K562 (cell line): Measurements from ENCODE around the gene ARAP1. TPM values are rescaled to one million over a fixed set of nuclear protein-coding genes. Genes with fewer than 3 reads are reported as not detected.

Experiments used
- BHLHE40 ChIP-seq: IDR thresholded peaks from 2 replicates; pipeline ENCODE4 v1.6.1; 2011; ENCODE audit warnings: low read length, improper control_type of control experiment
- CBFA2T3 ChIP-seq: fragments of 450-650 bp; IDR thresholded peaks from 2 replicates; pipeline ENCODE4 v1.6.1; 2017
- ESRRA ChIP-seq: fragments of 450-650 bp; IDR thresholded peaks from 2 replicates; pipeline ENCODE4 v1.6.1; 2014; ENCODE audit warnings: low read depth, mild to moderate bottlenecking, moderate library complexity, borderline replicate concordance
- HDAC8 ChIP-seq: fragments of 450-650 bp; IDR thresholded peaks from 2 replicates; pipeline ENCODE4 v1.6.1; 2016; ENCODE audit warnings: mild to moderate bottlenecking, missing genetic modification characterization, moderate library complexity, missing compliant biosample characterization
- LCOR ChIP-seq: sonication (generic); formaldehyde crosslinking; IDR thresholded peaks from 2 replicates; pipeline ENCODE4 v1.8.0; 2022; ENCODE audit warnings: mild to moderate bottlenecking, missing genetic modification reagents
- MEF2D ChIP-seq: conservative IDR thresholded peaks from 2 replicates; pipeline ENCODE4 v1.6.1; 2016; ENCODE audit warnings: low read depth, missing genetic modification characterization, missing compliant biosample characterization
- MYBL2 ChIP-seq, 2 experiments: fragments of 450-650 bp in 1 of 2; sonication (generic) in 1 of 2; formaldehyde crosslinking in 1 of 2; IDR thresholded peaks; 2 replicates each; pipeline versions ENCODE4 v1.6.1 to v1.8.1; 2017 to 2022; ENCODE audit warnings: borderline replicate concordance in 1 of 2, inconsistent platforms in 1 of 2, low read depth in 1 of 2, mild to moderate bottlenecking in 1 of 2, missing genetic modification reagents in 1 of 2, moderate library complexity in 1 of 2
- NCOA6 ChIP-seq: fragments of 450-650 bp; IDR thresholded peaks from 2 replicates; pipeline ENCODE4 v1.6.1; 2017; ENCODE audit warnings: mild to moderate bottlenecking
- NR2C2 ChIP-seq, 2 experiments: fragments of 200-800 bp in 1 of 2; sonication (Bioruptor generic) in 1 of 2; sonication (generic) in 1 of 2; formaldehyde crosslinking in 1 of 2; IDR thresholded peaks; 2 replicates each; pipeline versions ENCODE4 v1.6.1 to v1.8.0; 2016 to 2022; ENCODE audit warnings: mild to moderate bottlenecking in 1 of 2, missing compliant biosample characterization in 1 of 2, missing genetic modification characterization in 1 of 2, missing genetic modification reagents in 1 of 2
- PHF8 ChIP-seq: fragments of 200-600 bp; sonication (generic); IDR thresholded peaks from 2 replicates; pipeline ENCODE4 v1.6.1; 2012; ENCODE audit warnings: mixed run types, mild to moderate bottlenecking, inconsistent platforms, low read length, moderate library complexity, borderline replicate concordance
- POLR2G ChIP-seq: fragments of 200-400 bp; formaldehyde crosslinking; IDR thresholded peaks from 2 replicates; pipeline ENCODE4 v1.6.1; 2017; ENCODE audit warnings: low read depth, mild to moderate bottlenecking, antibody characterized with exemption, low read length, moderate library complexity
- RNF2 ChIP-seq: sonication (generic); IDR thresholded peaks from 2 replicates; pipeline ENCODE4 v1.6.1; 2016
- SMARCC2 ChIP-seq: fragments of 450-650 bp; IDR thresholded peaks from 2 replicates; pipeline ENCODE4 v1.6.1; 2017; ENCODE audit warnings: antibody characterized with exemption, moderate library complexity, mild to moderate bottlenecking, low read depth
- ZNF253 ChIP-seq: fragments of 250-450 bp; sonication (Bioruptor Pico); conservative IDR thresholded peaks from 2 replicates; pipeline ENCODE4 v1.6.1; 2021; ENCODE audit warnings: mild to moderate bottlenecking
- ZNF431 ChIP-seq: sonication (generic); formaldehyde crosslinking; IDR thresholded peaks from 2 replicates; pipeline ENCODE4 v1.8.0; 2022; ENCODE audit warnings: mild to moderate bottlenecking, missing genetic modification reagents
- ZSCAN29 ChIP-seq: fragments of 450-650 bp; IDR thresholded peaks from 2 replicates; pipeline ENCODE4 v1.6.1; 2017
- polyA plus RNA-seq, 8 experiments: library from polyadenylated mRNA; depleted of rRNA in 4 of 8; stranded (reverse) in 5 of 8; unstranded in 3 of 8; fragments of >200 nt; fragmentation: Nextera tagmentation in 2 of 8; fragmentation: Illumina TruSeq in 1 of 8; extraction: Ambion mirVana in 2 of 8; extraction: Trizol in 1 of 8; gene quantifications; 2 replicates each; pipeline versions ENCODE4 v1.2.1 to v1.2.3, GENCODE V29; 2011 to 2014; ENCODE audit warnings: inconsistent platforms in 1 of 8, missing spikeins in 1 of 8
- total RNA-seq, 7 experiments: library from RNA; depleted of rRNA in 6 of 7; stranded (reverse); fragments of >200 nt in 6 of 7; fragmentation: Illumina TruSeq in 2 of 7; extraction: Trizol in 2 of 7; gene quantifications; 2 replicates each; pipeline versions ENCODE4 v1.2.1 to v1.2.3, GENCODE V29; 2011 to 2021; ENCODE audit warnings: low replicate concordance in 1 of 7
- TF ChIP-seq, protein P1 (sequence below): fragments of 450-650 bp; formaldehyde crosslinking; IDR thresholded peaks from 2 replicates; pipeline ENCODE4 v1.4.0; 2020; ENCODE audit warnings: mild to moderate bottlenecking, moderate library complexity
- TF ChIP-seq, protein P2 (sequence below): fragments of 450-650 bp; IDR thresholded peaks from 2 replicates; pipeline ENCODE4 v1.7.1; 2018; ENCODE audit warnings: mild to moderate bottlenecking, low read depth; ENCODE audit not compliant: partially characterized antibody
- TF ChIP-seq, protein P3 (sequence below): sonication (generic); formaldehyde crosslinking; IDR thresholded peaks from 2 replicates; pipeline ENCODE4 v1.8.0; 2022; ENCODE audit warnings: mild to moderate bottlenecking, missing genetic modification reagents
- TF ChIP-seq, protein P4 (sequence below): fragments of 250-450 bp; sonication (Bioruptor Pico); IDR thresholded peaks from 2 replicates; pipeline ENCODE4 v1.8.0; 2021; ENCODE audit warnings: mild to moderate bottlenecking, moderate library complexity

The ARAP1 gene
- total and polyA plus RNA-seq, 9 of the 15 experiments (the other 6 are each of a cell fraction or from before 2014, with no cell fraction given), result 0.23 to 67.0 (median 24.6) TPM

DNA sequence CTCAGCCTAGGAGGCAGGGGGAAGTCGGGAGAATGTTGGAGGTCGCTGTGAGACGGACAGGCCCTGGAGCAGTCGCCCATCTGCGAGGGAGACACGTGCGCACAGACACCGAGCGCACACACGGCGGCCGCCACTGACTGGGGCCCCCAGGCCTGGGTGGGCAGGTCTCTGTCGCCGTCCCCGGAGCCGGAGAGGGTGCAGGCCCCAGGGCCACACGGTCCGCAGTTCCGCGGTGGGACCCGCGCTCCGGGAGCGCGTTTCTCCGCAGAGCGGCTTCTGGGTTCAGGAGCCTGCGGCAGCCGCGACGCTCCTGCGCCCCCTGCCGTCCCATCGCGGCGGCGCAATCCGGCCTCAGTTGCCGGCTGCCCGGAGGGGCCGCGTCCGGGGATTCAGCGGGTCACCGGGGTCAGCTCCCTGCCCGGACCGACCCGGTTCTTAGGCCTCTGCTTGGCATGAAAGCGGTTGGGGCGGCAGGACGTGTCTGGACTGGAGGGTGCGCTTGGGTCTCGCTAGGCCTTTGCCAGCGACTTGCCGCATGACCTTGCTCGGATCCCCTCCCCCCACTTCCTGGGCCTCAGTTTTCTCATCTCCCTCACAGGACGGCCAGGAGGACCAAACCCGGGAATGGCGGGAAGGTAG is 109.2 kb downstream of the ARAP1 start (continued):
- TF ChIP-seq, protein P1, sequence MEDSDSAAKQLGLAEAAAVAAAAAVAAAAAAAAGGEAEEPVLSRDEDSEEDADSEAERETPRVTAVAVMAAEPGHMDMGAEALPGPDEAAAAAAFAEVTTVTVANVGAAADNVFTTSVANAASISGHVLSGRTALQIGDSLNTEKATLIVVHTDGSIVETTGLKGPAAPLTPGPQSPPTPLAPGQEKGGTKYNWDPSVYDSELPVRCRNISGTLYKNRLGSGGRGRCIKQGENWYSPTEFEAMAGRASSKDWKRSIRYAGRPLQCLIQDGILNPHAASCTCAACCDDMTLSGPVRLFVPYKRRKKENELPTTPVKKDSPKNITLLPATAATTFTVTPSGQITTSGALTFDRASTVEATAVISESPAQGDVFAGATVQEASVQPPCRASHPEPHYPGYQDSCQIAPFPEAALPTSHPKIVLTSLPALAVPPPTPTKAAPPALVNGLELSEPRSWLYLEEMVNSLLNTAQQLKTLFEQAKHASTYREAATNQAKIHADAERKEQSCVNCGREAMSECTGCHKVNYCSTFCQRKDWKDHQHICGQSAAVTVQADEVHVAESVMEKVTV (CRISPR knock-in tag), result peak; percentile 69; the same call in 1 of the 2 replicates
- TF ChIP-seq ZNF431 (CRISPR knock-in tag) (peak; percentile 75), LCOR (CRISPR knock-in tag) (peak; percentile 20; the same call in 1 of the 2 replicates), NCOA6 (0 out of 2 replicates have a peak, but pooled peaks have one; percentile 73), CBFA2T3 (no peak), HDAC8 (tag) (peak; percentile 56; the same call in 1 of the 2 replicates), ESRRA (0 out of 2 replicates have a peak, but pooled peaks have one; percentile 34), NR2C2 (CRISPR knock-in tag; IDR thresholded peaks at IDR 0.05) (peak; percentile 53; the same call in 1 of the 2 replicates), NR2C2 (tag; IDR thresholded peaks at IDR 0.05) (peak; percentile 33; the same call in 1 of the 2 replicates), ZSCAN29 (peak; percentile 93), MEF2D (tag) (no peak), RNF2 (peak; percentile 56; the same call in 1 of the 2 replicates), POLR2G (peak; percentile 48; the same call in 1 of the 2 replicates), ZNF253 (CRISPR knock-in tag) (no peak), SMARCC2 (no peak), MYBL2 (IDR thresholded peaks at IDR 0.05; ENCODE audit: low read depth) (no peak), MYBL2 (CRISPR knock-in tag; IDR thresholded peaks at IDR 0.05; ENCODE audit: borderline replicate concordance) (no peak), BHLHE40 (peak; percentile 63), PHF8 (peak; percentile 20; the same call in 1 of the 2 replicates)
- TF ChIP-seq, protein P2, sequence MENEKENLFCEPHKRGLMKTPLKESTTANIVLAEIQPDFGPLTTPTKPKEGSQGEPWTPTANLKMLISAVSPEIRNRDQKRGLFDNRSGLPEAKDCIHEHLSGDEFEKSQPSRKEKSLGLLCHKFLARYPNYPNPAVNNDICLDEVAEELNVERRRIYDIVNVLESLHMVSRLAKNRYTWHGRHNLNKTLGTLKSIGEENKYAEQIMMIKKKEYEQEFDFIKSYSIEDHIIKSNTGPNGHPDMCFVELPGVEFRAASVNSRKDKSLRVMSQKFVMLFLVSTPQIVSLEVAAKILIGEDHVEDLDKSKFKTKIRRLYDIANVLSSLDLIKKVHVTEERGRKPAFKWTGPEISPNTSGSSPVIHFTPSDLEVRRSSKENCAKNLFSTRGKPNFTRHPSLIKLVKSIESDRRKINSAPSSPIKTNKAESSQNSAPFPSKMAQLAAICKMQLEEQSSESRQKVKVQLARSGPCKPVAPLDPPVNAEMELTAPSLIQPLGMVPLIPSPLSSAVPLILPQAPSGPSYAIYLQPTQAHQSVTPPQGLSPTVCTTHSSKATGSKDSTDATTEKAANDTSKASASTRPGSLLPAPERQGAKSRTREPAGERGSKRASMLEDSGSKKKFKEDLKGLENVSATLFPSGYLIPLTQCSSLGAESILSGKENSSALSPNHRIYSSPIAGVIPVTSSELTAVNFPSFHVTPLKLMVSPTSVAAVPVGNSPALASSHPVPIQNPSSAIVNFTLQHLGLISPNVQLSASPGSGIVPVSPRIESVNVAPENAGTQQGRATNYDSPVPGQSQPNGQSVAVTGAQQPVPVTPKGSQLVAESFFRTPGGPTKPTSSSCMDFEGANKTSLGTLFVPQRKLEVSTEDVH, result no peak
- TF ChIP-seq, protein P3, sequence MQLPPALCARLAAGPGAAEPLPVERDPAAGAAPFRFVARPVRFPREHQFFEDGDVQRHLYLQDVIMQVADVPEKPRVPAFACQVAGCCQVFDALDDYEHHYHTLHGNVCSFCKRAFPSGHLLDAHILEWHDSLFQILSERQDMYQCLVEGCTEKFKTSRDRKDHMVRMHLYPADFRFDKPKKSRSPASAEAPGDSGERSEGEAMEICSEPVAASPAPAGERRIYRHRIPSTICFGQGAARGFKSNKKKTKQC, result peak; percentile 69; the same call in 1 of the 2 replicates
- TF ChIP-seq, protein P4, sequence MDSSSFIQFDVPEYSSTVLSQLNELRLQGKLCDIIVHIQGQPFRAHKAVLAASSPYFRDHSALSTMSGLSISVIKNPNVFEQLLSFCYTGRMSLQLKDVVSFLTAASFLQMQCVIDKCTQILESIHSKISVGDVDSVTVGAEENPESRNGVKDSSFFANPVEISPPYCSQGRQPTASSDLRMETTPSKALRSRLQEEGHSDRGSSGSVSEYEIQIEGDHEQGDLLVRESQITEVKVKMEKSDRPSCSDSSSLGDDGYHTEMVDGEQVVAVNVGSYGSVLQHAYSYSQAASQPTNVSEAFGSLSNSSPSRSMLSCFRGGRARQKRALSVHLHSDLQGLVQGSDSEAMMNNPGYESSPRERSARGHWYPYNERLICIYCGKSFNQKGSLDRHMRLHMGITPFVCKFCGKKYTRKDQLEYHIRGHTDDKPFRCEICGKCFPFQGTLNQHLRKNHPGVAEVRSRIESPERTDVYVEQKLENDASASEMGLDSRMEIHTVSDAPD (CRISPR knock-in tag), result no peak
